CD4-positive, alpha-beta T cell treated with Interleukin-21 for 1 hour (primary cell): ENCODE data around the gene KLHL25.

Experiments
- DNase-seq: peaks from one replicate; pipeline ENCODE4 v3.0.0-alpha.2; 2020

Gene KLHL25

DNA sequence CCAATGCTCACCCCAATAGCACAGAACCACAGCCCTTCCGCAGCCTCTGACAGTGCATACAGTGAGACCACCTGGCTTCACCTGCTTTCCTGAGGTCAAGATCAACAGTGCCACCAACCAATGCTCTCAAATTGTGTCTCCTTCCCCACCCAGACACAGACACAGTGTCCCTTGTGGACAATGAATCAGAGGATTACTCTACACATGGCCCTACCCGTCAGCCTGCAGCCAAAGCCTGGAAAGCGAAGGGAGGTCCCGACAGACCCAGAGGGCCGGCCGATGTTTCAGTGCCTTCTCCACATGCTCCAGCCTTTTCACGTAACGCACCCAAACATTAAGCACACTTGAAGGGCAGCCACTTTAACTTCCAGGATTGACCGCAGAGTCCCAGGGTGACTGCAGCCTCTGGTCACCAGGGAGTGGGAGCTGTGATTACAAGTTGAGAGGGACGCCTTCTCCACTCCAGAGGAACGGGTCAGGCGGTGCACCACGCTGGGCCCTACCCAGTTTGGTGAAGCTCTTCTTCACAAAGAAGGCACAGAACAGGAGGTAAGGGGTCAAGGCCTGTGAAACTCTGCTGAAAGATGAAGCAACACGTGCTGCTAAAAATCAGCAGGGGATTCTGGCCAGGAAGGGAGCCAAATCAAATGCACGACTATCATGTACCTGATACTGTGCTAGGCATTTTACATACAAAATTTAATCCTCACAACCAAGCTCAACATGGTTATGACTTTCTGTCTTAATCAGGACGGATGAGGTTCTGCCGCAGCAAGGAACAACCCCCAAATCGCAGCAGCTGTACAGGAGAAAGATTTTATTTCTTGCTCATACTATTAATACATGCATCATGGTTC lies 17.2 kb downstream of the KLHL25 start:
- no peak for DNase-seq

DNA sequence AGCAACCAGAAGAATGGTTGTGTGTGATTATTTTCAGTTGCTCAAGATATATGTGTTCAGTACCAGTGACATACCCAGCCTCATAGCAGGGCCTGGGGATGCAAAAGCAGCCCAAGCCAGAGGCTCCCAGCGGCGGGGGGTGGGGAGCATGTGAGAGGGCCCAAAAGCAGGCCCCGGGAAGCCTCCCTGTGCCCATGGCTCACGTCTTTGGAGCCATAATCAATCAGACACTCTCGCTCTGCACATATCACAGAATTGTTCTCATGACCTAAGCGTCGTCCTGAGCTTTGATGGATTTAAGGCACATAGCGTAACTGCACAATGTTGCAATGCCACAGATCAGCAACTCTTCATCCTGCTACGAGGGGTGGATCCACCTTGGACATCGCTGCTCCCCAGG lies 20.8 kb downstream of the KLHL25 start:
- no peak for DNase-seq

DNA sequence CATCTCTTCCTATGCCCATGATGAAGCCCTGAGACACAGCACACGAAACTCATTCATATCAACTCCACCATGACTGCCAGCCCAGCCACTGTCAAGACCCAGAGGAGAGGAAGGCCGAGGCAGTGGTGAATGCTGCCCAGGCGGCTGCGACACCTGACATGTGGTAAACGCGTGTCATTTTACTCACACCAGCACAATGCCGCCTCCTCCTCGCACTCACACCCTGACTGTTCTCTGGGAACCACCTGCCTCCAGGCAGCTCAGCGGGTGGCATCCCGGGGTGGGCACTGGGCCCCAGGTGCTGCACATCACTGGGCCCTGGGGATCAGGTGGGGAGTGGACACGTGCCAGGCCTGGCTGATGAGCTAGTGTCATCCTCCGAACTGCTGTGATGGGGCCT lies 21.5 kb downstream of the KLHL25 start:
- DNase-seq: no peak

DNA sequence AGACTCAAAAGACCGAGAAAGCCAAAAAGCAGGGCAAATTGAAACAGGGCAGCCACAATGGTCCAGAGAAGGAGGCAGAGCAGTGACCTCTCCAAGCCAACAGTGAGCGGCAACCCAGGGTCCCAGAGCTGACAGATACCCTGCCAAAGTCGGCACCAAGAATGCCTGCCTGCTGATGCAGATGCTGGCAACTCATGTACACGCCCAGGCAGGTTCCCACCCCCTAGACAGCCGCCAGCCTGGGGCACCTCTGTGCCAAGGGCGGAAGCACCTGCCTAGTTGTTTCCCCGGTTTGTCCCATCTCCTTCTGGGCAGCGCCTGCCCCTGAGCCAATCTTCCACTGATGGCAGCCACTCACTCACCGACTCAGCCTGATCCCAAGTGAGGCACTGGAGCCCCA lies 22.1 kb downstream of the KLHL25 start:
- no peak for DNase-seq

DNA sequence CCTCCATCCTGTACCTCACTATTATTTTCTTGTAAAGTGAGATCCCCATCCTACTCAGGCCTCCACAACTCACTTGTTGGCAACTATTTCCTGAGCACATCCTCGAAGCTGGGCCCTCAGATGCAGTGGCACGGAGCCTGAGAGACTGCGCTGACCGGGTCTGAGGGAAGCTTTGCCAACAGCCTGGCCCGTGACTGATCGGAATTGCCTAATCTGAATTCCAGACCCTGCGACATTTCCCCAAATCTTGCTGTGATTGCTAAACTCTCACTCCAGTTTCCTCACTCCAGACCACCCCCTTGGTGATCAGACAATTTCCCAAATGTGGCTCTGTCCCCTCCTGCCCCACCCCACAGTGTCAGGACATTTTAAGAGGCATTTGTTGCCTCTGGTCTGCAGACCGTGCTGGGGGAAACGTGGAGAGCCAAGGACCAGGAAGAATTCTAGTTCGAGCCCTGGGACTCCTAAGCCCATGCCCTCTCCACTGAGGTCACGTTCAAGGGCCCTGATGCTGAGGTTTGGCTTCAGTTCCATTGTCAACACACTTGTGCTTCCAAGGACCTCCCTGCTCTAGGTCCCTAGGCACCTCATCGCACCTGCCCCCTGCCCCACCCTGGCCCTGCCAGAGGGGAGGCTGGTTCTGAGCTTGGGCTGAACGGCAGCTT lies 22.8 kb downstream of the KLHL25 start:
- no peak for DNase-seq

DNA sequence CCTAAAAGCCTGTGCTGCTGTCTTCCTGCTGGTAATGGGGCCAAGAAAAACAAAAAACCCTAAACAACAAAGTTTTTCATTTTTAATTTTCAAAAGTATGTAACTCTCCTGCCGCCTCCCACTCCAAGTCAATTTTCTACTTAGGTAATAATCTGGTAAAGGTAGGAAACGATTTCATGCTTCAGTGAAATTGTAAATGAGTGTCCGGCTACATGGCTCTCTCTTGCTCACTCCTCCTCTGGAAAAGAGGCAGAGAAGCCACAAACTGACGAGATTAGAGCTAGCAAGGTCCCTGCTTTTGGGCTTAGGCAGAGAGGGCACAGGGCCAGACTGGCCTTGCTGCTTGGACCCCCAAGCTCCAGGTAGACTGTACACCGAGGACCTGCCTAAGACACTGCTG lies 23.5 kb downstream of the KLHL25 start:
- no peak for DNase-seq

DNA sequence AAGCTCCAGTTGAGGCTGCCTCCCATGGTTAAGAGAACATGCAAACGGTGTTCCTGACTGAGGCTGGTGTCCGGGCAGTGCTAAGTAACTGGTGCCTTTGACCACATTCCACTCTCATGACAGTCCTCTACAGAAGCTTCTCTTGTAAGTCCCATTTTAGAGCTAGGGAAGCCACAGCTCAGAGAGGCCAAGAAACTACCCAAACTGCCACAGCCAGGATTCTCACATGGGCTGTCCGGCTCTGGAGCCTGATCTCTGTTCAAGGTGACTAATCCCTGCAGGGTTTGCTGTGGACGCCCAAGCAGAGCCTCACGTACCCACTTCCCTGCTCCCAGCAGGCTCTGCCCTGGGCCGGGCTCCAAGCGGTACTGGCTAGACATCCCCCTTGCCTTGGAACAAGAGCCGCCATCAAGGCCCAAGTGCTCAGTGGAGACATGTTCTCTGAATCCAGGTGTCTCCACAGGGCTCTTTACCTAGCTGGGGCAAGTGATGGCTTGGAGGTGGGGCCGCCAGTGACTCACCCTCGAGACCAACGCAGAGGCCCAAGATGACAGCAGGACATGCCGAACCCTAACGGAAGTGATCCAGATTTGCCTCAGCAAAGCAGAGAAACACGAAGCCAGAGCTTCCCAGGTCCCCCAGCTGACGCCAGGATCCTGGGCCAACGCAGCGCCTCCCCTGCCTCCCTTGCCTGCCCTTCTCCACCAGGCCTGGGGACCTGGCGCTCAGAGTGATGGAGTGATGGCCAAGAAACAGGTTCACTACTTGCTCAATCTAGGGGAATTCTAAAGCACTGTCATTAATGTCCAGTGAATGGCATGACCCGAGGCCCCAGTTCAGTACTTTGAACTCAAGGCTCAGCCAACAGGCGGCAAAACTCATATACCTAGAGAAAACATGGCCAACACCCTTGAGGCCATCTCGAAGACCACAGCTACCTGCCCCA lies 24.4 kb downstream of the KLHL25 start:
- no peak for DNase-seq

DNA sequence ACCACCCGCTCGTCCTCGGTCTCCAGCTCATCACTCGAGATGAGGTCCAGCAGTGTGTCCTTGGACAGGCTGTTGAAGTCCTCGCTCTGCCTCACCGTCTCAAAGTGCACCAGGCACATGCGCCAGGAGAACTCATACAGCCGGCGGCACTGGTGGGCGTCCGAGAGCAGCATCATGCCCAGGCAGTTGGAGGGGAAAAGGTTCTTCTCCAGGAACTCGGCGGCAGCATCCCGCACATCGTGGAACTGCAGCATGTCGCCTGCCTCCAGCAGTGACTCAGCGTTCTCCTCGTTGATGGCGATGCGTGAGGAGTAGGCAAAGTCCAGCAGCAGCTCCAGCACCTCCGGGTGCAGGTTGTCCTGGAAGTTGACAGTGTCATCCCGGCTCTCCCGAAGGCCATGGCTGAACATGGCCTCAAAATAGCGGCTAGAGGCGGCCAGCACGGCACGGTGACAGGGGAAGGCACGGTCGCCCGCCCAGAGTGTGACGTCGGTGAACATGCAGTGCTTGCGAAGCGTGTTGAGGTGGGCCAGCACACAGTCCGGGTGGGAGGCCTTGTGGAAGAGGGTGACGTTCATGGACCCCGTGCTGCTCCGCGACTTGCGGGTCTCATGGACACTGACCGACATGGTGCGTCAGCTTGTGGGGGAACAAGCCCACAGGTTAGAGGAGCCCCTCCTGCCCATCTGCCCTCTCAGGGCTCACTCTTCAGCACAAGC lies 25.4 kb downstream of the KLHL25 start:
- DNase-seq: no peak

DNA sequence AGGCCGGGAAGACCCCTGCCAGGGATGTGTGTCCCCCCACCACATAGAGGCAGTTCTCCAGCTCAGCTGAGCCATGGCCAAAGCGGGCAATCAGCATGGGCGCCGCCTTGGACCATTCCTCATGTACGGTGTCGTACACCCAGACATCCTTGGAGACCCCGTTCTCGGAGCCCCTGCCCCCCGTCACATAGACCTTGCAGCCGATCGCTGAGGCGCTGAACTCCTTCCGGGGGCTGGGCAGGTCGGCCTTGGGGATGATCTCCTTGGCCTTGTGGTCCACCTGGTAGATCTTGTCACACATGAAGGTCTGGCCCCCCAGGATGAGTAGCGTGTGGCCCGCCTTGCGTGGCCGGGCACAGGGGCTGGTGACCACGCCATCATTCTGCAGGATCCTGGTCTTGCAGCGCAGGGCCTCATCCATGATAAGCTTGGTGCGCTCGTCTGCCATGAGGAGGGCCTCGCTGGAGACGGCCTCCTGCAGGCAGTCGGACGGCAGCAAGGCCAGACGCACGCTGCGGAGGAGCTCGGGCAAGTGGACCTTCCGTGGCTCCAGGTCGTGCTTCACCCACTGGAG lies 26.0 kb downstream of the KLHL25 start:
- no peak for DNase-seq

DNA sequence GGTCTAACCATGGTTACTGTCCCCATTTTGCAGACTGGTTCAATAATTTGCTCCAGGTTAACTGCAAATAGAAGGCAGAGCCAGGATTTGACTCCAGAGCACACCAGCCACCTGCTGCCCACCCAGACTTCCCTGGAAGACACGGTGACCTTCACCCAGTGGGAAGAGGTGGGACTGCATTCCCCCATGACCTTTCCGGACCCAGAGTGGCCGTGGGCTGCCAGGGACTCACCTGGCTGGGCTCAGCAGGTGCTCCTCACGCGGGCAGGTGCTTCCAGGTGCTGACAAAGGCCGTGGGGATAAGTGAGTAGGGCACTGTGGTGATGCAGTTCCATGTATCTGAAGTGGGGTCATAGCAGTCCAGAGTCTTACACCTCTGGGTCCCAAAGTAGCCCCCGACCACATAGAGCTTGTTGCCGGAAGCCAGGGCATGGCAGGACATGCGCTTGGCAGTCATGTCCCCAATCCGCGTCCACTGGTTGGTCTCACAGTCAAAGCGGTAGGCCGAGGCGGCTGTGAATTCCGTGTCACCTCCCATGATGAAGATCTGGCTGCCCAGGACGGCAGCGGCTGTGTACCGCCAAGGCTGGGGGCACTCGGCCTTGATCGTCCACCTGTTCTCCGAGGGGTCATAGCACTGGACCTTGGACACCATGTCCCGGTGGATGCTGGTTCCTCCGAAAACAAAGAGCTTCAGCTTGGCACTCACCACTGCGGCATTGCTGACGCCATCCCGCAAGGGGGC lies 26.8 kb downstream of the KLHL25 start:
- DNase-seq: no peak

DNA sequence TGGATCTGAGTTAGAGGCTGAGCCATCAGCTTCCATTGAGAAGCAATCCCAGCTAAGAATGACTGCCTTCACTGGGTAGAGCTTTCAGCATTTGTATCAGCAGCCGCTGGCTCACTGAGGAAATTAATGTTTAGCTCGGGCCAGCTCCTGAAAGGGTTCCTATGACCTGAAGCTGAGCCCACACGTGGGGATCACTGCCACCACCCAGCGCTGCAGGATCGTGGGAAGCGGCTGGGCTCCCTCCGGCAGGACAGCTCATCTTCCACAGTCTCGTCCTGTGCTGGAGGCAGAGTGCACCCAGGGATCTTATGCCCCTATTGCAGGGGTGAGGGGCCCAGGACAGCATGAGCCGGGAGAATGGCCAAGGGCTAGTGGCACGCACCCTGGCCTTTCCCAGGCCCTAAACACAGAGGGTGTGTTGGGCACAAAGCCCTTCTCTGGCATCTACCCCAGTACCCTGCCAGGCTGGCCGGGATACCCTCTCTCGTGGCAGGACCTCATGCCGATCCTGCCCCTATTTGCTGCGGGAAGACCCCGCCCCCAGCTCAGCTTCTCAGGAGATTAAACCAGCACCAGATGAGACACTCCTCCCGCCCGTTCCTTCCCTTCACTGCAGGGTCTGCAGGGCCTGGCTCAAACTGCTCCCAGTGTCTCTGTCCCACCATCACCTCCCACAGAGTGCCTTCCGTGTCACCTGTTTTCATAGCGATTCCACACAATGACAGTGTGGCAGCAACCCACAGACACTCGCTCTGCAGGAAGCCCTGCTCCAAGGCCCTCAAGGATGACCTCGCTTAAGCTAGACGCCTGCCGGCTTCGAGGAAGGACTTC lies 28.5 kb downstream of the KLHL25 start:
- DNase-seq: no peak

DNA sequence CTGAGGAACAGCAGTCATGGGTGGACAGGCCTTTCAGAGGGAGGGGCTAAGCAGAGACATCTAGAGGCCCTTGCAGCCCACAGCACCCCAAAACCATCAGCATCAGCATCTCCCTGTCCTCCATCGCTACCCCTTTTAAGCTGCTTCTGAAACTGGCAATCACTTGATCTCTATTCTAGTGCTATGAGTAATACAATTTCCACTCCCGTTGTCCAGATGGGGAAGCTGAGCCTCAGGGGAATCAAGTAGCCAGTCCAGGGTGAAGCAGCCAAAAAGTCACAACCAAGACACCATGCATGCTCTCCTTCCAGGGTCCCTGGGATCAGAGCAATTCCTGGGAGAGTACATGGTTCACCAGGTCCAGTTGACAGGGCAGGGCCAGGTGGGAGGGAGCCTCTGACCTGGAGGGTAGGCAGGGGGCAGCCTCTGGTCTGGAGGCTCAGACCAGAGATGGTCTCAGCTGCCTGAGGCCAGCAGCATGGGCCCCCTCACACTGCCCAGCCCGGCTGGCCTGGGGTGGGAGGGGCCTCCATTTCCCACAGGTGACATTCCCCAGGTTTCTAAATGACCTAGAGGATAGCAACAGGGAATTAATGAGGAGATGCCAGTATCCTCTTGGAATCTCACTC lies 30.0 kb downstream of the KLHL25 start:
- no peak for DNase-seq

DNA sequence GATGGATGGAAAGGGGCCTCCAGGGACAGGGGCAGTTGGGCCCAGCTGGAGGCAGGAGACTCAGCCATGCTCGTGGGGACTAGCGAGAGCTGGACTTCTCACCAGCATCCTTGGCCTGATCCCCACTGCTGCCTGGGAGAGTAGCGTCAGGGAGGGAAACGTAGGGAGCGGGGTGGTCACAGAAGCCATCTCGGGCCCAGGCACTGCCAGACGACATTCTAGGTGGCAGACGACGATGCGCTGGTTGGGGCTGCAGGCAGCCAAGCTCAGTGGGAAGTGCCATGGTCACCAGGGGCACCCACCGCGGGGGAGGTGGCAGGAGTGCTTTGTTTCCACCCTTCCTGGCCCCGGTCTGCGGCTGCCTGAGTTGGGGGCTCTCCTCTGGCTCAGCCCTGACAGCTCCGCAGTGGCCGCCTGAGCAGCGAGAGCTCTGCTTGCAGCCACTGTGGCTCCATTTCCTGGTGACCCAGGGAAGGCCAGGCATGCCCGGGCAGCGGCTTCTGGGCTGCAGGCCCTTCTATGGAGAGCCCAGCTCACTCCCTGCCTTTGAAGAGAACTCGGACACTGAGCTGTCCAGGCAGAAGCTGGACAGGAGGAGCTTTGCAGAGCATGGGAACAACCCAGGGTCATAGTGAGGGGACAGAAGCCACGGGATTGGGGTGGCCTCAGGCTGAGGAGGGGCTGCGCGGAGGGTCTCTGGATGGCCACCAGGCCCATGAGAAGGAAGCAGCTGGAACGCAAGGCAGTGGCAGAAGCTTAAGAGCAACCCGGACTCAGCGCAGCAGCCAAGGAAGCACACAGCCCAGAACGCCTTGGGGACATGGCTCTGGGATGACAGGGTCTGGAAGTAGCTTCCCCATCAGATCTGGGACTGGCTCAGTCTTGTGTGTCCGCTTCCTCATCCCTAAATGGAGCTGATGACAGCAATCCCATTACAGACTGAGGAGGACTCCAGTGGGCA lies 30.8 kb downstream of the KLHL25 start:
- no peak for DNase-seq

DNA sequence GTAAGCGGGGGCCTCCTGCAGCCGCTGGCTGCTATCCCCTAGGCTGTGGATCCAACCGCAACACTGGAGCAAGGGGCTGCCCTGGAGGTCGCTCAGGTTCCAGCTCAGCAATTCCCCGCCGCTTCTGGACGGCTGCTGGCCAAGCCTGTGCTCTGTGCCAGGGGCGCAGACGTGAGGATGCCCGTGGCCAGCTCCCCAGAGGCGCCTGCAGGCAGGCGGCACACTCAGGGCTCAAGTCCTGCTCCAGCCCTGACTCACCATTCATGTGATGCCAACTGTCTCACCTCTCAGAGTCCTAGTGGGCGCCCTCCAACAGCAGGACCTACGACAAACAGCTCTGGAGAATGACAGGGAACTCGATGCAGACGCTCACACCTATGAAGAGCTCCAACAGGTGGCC lies 31.6 kb downstream of the KLHL25 start:
- no peak for DNase-seq

DNA sequence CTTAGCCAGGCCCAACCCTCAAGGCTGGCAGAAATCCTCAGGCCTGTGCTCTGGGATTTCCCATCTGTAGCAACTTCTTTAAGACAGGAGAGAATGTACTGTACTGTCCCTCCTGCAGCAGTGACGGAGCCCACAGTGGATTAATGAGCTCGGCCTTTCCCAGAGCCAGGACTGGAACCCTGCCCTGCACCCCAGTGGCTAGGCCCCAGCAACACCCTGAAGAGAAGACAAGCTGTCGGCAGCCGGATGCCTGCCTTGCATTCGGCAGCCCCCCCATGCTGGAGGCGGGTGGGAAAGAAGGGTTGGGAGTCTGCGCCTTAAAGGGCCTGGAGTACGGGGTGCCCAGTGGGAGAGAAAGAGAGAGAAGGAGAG lies 32.0 kb downstream of the KLHL25 start:
- DNase-seq: no peak

DNA sequence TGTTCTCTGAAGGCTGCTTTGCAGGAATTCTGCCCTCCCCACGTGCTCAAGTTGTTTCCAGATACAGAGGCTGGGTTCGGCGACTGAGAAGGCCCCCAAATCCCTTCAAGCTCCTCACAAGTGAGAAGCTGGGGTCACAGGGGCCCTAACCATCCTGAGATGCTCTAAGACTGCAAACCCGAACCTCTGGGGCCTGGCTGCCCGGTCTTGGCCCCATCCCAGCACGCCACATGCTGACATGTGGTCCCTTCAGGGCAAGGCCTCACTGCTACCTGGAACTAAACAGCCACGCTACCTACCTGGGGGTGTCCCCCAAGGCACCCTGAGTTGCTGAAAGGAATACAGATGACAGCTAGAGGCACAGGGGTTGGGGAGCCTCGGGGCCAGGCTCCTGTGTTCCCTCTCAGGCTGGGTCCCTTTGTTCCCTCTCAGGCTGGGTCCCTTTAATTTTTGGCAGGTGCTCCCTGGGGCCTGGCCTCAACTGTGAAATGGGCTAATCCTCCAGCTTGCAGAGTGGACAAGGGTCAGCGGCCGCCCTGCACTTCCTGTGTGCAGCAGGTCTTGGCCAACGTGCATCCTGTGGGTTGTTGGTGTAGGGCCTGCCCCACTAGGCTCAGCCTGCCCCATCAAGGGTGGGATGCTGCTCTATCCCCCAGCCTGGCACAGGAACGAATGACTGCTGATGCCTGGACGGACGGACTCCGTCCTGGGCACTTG lies 32.5 kb downstream of the KLHL25 start:
- DNase-seq: no peak

DNA sequence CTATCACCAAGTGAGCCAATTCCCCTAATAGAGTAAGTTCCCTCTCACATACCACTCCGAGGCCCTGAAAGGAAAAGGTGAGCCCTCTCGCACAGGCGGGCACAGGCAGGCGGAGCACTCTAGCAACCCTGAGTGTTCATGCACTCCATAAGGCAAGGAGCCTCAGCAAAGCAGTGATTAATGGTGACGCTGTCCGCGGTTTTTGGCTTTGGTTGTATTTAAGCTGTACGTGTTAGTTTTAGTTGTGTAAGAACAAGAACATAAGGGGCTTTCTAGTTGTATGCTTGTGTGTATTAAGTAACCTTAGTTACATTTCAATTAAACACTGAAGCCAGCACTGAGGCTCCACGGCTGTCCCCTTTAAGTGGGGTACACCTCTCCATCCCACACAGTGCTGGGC lies 33.1 kb downstream of the KLHL25 start:
- no peak for DNase-seq
